GM10847 (cell line): ENCODE data around the gene SLC35G6.
"Not testable (repeated sequence)": the region's sequence is repeated elsewhere in the genome, so short reads cannot be mapped to it uniquely, and the experiment has no call there.

Source experiments
- POLR2A ChIP-seq: IDR thresholded peaks from 2 replicates; pipeline ENCODE4 v1.6.1; 2011; ENCODE audit not compliant: insufficient read length; ENCODE audit errors: extremely low read depth

Gene SLC35G6

DNA sequence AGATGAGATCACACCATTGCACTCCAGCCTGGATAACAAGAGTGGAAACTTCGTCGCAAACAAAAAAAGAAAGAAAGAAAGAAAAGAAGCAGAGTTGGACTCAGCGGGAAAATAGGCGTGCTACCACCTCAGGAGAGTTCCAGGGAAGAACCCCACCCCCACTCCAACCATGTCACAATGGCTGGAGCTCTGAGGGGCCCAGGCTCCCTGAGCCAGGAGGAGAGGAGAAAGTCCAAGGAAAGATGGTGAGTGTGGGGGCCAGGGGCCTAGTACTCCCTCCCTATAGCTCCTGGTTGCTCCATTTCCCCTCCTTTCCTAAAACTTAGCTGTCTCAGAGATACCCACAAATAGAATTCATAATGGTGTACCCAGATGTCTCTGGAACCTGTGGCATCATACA lies at the start of gene SLC35G6:
SLC35G6 (plus strand) TSS at position 172 of the 400 bp plus-strand sequence; CDS start at position 243, 71 bp downstream.
- not testable (repeated sequence) for TF ChIP-seq POLR2A

- TF ChIP-seq POLR2A = no peak
Observed at GRCh38 chr17:7432296-7432695, 49.0 kb upstream of the SLC35G6 start.

DNA sequence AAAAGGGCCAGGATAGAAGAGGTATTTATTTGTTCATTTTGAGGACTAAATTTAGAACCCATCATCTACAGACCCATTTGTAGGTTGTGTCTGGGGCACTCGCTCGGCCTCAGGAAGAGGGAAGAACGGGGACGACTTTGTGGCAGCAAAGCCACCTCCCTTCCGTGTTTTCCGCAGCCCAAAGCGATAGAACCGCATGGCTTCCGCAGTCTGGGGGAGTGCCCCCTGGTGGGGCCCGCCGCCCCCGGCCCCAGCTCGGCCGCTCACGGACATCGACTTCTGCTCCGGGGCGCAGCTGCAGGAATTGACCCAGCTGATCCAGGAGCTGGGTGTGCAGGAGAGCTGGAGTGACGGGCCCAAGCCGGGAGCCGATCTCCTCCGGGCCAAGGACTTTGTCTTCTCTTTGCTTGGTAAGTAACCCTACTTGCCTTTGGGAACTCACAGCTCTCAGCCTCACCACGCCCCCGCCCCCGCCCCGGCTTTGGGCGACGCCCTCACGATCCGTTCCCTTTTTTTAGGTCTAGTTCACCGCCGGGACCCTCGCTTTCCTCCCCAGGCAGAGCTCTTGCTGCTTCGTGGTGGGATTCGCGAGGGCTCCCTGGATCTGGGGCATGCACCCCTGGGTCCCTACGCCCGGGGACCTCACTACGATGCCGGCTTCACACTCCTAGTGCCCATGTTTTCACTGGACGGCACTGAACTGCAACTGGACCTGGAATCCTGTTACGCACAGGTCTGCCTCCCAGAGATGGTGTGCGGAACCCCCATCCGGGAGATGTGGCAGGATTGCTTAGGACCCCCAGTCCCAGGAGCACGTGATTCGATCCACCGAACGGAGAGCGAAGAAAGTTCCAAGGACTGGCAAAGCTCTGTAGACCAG lies 45.3 kb upstream of the SLC35G6 start:
- TF ChIP-seq POLR2A = no peak

GRCh38 chr17:7436556-7437368 lies 44.5 kb upstream of the SLC35G6 start:
- no peak for TF ChIP-seq POLR2A

GRCh38 chr17:7437369-7437863 lies 43.8 kb upstream of the SLC35G6 start:
- TF ChIP-seq POLR2A = no peak

DNA sequence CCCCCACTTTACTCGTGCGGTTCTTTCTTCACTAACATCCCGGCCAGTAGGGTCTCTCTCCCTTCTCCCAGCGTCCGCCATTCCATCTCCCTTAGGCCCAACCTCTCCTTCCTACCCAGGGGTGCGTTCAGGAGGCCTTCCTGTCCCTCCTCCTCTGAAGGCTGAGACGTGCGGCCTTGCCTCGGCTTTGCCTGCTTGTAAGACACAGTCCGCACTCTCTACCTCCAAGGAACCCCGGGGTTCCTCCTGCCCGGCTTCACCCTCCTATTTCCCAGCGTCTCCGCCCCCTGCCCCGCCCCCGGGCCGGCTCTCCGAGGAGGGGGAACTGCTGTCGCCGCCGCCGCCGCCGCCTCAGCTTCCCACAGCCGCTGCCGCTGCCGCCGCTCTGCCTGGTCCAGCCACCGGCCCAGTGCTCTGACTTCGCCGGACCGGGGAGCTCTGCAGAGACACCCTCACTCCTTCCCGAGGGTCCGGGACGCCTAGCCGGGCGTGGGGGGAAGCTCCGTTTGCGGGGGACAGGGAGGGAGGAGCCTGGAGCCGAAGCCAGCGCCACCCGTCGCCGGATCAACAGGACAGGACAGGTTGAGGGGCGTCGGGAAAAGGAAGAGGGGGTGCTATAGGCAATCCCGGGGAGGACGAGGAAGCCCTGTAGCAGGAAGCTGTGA lies 43.2 kb upstream of the SLC35G6 start:
- TF ChIP-seq POLR2A = no peak

- TF ChIP-seq POLR2A = no peak
Observed at GRCh38 chr17:7438656-7439460, 42.4 kb upstream of the SLC35G6 start.

DNA sequence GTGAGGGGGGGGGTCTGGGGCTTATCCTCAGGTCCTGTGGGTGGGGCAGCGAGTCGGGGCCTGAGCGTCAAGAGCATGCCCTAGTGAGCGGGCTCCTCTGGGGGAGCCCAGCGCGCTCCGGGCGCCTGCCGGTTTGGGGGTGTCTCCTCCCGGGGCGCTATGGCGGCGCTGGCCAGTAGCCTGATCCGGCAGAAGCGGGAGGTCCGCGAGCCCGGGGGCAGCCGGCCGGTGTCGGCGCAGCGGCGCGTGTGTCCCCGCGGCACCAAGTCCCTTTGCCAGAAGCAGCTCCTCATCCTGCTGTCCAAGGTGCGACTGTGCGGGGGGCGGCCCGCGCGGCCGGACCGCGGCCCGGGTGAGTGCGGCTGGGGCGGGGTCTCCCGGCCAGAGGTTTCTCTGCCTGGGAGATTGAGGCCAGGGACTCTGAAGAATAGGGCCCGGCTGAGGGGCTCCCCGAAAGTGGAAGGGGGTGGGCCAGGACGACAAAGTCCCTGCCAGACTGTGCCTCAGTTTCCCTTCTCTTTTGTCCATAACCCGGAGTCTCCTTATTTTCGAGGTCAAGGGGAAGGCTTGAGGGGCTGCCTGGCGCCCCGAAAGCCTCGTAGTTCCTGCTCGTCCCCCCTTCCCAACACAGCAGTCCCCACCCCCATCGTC lies 41.7 kb upstream of the SLC35G6 start, which contains the start of gene FGF11:
FGF11 (plus strand) TSS at position 51 of the 651 bp plus-strand sequence; CDS start at position 160, 109 bp downstream.
- peak; percentile 11 for TF ChIP-seq POLR2A

GRCh38 chr17:7440113-7440833 lies 41.0 kb upstream of the SLC35G6 start:
- TF ChIP-seq POLR2A = no peak

DNA sequence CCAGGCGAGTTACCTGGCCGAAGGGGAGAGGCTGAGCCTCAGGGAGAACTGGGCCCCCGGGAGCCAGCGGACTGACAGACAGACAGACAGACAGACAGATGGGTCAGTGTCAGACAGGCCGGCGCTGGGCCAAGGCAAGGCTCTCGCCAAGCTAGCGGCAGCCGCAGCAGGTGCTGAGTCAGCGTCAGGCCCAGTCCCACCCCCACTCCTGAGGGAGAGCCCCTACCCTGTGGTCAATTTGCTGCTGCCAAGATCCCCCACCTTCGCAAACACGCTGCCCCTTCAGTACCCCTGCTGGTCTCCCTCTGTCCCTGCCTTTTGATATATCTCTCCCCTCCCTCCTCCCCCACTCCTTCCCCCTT lies 40.4 kb upstream of the SLC35G6 start:
- no peak for TF ChIP-seq POLR2A

GRCh38 chr17:7441266-7441665 lies 40.0 kb upstream of the SLC35G6 start:
- TF ChIP-seq POLR2A = no peak

GRCh38 chr17:7442142-7442541 lies 39.1 kb upstream of the SLC35G6 start:
- TF ChIP-seq POLR2A = no peak
